GM12874 (cell line): ENCODE data around the gene PLEKHA7.

Experiments
- TF ChIP-seq, protein P1 (sequence below): IDR thresholded peaks from 2 replicates; pipeline ENCODE4 v1.5.1; 2011; ENCODE audit warnings: low read depth, mild to moderate bottlenecking, control low read depth, low read length, moderate library complexity; ENCODE audit not compliant: insufficient read depth

PLEKHA7 gene

DNA sequence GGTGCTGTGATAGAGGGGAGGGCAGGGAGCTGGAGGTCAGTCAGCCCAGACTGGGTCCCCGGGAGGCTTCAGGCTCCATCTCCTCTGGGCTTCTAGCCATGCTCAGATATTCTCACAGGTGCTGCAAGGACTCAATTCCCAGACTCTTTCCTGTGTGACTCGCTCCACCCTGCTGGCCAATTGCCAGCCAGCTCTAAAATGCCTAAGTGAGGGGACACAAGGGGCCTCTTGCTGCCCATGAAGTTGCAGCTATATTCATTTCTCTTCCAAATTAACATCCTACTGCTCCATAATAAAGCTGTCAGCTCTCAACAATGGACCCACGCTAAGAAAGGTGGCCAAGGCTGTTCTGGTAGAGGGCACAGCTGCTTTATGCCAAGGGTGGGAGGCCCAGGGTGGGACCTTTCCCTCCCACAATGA lies 101.5 kb downstream of the PLEKHA7 start:
- TF ChIP-seq, protein P1, sequence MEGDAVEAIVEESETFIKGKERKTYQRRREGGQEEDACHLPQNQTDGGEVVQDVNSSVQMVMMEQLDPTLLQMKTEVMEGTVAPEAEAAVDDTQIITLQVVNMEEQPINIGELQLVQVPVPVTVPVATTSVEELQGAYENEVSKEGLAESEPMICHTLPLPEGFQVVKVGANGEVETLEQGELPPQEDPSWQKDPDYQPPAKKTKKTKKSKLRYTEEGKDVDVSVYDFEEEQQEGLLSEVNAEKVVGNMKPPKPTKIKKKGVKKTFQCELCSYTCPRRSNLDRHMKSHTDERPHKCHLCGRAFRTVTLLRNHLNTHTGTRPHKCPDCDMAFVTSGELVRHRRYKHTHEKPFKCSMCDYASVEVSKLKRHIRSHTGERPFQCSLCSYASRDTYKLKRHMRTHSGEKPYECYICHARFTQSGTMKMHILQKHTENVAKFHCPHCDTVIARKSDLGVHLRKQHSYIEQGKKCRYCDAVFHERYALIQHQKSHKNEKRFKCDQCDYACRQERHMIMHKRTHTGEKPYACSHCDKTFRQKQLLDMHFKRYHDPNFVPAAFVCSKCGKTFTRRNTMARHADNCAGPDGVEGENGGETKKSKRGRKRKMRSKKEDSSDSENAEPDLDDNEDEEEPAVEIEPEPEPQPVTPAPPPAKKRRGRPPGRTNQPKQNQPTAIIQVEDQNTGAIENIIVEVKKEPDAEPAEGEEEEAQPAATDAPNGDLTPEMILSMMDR, result no peak

DNA sequence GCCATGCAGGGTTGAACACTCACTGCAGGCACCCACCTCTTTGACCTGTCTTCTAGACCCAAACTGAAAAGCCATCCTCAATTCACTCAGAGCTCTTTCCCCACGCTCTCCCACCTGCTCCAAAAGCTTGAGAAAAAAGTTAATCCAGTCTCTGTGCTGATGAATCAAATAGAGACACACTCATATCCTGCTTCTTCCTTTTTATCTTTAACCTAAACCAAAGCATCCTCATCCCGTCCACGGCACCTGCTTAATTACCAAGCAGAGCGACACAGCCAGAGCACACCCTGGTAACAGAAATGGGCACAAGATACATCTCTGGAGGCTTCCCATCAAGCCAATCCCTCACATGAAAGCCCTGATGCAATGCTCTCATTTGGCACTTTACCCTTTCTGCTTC lies 102.6 kb downstream of the PLEKHA7 start:
- TF ChIP-seq, protein P1, result no peak

DNA sequence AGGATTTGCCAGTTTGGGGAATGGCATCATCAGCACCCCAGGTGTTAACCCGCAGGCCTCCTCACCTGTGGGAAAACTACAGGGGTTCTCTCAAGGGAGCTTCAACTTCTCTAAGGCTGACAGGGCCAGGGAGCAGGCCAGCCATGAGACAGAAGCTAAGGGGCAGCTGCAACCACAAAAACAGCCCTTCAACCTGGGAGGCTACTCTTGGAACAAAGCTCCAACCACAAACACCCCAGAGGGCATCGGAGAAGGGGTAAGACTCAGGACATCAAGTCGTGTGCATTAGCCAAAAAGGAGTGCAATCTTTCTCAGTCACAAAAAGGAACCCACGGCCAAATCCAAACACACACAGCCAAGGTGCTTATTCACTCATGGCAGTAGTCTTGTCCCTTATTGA lies 103.0 kb downstream of the PLEKHA7 start:
- TF ChIP-seq, protein P1, result no peak

DNA sequence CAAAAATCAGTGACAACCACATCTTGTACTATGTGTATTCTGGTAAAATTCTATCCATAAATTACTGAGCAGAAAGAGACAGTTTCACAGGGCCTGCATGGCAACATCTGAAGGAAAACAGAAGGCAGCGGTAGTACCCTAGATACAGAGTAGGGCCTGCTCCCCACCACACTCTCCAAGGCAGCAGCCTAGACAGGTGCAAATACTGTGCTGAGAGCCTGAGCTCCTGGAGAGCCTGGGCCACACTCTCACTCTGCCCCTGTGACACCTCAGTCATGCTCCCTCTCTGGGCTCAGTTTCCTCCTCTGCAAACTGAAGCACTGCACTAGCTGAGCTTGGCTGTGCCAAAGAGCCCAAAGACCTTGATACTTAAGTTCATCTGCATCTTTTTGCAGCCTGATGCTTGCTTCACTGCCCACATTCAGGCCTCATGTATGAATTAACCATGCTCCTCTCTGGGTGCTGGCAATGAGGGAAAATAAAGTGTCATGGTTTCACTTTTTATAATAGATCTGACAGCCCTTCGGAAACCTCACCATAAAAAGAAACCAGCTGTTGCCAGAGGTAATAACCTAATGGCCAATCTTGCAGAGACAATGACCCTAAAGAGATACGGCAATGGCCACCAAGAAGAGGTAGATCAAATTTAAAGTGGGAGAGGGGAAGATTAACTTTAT lies 104.7 kb downstream of the PLEKHA7 start:
- TF ChIP-seq, protein P1, result no peak

DNA sequence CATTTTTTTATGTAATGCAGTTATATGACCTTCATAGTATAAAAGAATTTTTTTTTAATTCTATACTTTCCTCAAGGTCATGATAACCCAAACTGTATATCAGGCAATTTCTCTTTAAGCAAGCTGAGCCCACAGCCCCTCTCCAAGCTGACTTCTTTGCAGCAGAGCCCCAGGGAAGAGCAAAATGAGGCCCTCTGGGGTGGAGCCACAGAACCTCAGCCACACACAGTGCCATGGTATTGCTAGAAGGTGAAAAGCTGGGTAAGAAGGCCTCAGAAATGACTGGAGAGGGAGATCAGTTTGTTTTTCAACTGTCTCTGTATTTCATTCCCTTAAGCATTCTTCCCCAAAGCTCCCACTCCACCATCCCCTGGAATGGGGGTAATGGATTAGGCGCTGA lies 108.8 kb downstream of the PLEKHA7 start:
- TF ChIP-seq, protein P1, result no peak

DNA sequence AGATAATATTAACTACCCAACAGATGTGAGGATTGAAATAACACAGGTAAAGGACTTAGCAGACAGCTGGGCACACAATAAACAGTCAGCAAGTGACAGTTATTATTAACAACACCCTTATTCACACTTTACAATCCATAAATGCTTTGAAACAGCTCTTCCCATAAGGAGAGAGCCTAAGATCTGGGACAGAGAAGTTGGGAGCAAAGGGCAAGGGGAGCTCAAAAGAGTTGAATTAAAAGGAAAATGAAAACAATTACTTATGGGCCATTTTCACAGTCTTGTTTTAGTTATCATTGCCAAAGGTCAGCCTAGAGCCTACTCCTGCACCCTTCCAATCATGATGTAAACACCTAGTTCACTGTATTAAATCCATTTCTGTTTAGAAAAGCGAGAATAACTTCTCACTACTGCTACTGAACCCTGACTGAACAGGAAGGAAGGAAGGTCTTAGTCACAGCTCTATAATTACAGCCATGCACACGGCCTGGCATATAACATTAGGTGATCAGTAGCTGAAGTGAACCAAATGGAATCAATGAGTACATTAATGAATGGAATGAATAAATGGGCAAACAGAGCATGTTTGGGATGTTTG lies 111.3 kb downstream of the PLEKHA7 start:
- TF ChIP-seq, protein P1, result no peak

DNA sequence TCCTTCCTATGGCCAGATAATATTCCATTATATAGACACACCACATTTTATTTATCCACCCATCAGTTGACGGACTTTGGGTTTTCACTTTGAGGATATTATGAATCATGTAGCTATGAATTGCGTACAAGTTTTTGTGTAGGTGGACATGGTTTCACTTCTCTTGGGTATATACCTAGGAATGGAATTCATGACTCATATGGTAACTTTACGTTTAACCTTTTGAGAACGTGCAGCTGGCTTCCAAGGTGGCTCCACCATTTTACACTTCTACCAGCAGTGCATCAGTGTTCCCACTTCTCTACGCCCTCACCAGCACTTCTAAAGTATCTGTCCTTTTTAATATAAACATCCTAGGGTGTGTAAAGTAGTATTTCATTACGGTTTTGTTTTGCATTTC lies 112.0 kb downstream of the PLEKHA7 start:
- TF ChIP-seq, protein P1, result no peak
